G401 (cell line): Measurements from ENCODE around the gene ATP9A. TPM values are rescaled to one million over a fixed set of nuclear protein-coding genes. Genes with fewer than 3 reads are reported as not detected.

Experiments used
- DNase-seq: peaks from one replicate; pipeline ENCODE4 v3.0.0-alpha.2; 2015; ENCODE audit warnings: low spot score
- in situ Hi-C: cut with HindIII; loops from 2 replicates; pipeline ENCODE4 v1.10.0; 2016; ENCODE audit warnings: low sequenced_read_pairs, mixed read lengths
- total RNA-seq: library from RNA; depleted of rRNA; stranded (reverse); fragments of >200 nt; shearing (Covaris generic); gene quantifications from 2 replicates; pipeline ENCODE4 v1.2.3, GENCODE V29; 2014

Gene ATP9A
- total RNA-seq, 1 experiment from 2014 or later = 15.7 TPM

- no peak for DNase-seq
- in situ Hi-C loops = loop anchor here (25.0 kb wide), 1 partner anchor 208 kb away; no protein-coding TSS in a partner anchor
Observed at GRCh38 chr20:51595744-51596143, 172.4 kb downstream of the ATP9A start.

DNA sequence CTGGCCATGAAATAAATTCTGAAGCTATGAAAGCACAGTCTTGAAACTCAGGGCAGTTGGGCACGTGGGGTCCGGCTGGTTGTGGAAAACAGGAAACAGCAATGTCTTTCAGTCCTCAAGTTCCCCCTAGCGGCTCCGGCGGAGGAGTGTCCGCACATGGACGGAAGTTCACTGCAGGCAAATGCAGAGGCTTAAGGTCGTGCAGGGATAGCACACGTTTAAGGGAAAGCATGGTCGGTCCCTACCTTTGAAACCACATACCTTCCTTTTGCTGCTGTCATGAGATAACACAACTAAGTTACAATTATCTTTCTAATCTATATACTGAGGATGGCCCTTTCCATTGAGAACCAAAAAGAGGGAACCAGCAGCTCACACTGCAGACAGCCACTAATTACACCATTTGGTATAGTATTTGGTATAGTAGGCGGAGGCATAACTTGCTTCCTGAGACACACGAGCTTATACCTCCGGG, 173.1 kb downstream of the ATP9A start:
- DNase-seq = peak; percentile 92
- in situ Hi-C loops = loop anchor here (25.0 kb wide), 1 partner anchor 208 kb away; no protein-coding TSS in a partner anchor

GRCh38 chr20:51594236-51595057, 173.7 kb downstream of the ATP9A start:
- DNase-seq = no peak
- in situ Hi-C loops = loop anchor here (25.0 kb wide), 1 partner anchor 207 kb away; no protein-coding TSS in a partner anchor

- in situ Hi-C loops = loop anchor here (25.0 kb wide), 1 partner anchor 206 kb away; no protein-coding TSS in a partner anchor
- DNase-seq = no peak
Observed at GRCh38 chr20:51593584-51593983, 174.6 kb downstream of the ATP9A start.

DNA sequence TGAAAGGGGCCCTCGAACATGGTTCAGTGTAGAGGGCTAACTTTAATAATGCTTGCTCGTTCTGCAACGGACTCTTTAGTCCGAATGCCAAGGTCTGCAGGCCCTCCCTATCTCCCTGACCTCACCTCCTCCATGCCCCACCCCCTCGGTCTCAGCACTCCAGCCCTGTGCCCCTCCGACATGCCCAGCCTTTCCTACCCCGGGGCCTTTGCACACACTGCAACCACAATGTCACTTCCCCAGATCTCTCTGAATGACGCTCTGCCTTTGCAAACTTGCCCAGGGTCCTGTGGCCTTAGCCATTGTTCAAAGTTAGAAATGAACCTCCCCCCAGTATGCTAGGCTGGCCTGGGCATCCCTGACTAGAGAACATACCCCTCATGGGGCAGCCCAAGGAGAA, 175.6 kb downstream of the ATP9A start:
- in situ Hi-C loops = loop anchor here (25.0 kb wide), 1 partner anchor 205 kb away; no protein-coding TSS in a partner anchor
- DNase-seq = no peak

GRCh38 chr20:51591871-51592270, 176.3 kb downstream of the ATP9A start:
- no peak for DNase-seq
- in situ Hi-C loops = loop anchor here (25.0 kb wide), 1 partner anchor 205 kb away; no protein-coding TSS in a partner anchor

DNA sequence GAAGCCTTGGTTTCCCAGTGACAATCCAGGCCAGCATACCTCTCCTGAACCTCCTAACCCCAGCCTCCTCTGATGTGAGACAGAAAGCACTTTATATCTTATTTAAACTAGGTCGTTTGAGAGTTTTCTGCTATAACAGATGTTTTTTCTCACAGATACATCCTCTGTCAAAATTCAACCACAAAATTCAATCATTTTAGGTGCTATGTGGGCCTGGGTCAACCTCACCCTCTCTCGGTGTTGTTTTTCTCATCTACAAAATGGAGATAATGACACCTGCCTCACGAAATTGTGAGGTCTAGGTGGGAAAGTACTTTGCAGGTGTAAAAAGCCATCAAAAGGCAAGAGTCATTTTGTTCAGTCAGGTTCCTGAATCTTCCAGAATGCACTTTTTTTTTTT, 179.4 kb downstream of the ATP9A start:
- in situ Hi-C loops = loop anchor here (25.0 kb wide), 1 partner anchor 201 kb away; no protein-coding TSS in a partner anchor
- no peak for DNase-seq

DNA sequence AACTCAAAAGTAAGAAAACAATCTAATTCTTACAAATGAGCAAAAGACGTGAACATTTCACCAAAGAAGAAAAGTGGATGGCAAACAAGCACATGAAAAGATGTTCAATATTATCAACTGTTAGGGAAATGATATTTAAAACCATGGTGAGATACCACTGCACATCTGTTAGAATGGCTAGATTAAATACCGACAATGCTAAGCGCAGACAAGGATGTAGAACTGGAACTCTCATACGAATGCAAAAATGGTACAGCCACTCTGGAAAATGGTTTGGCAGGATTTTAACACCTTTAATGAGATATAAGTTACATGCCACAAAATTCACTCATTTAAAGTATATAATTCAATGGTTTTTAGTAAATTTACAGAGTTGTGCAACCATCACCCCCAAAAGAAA, 181.0 kb downstream of the ATP9A start:
- in situ Hi-C loops = loop anchor here (25.0 kb wide), 1 partner anchor 200 kb away; no protein-coding TSS in a partner anchor
- DNase-seq = no peak

DNA sequence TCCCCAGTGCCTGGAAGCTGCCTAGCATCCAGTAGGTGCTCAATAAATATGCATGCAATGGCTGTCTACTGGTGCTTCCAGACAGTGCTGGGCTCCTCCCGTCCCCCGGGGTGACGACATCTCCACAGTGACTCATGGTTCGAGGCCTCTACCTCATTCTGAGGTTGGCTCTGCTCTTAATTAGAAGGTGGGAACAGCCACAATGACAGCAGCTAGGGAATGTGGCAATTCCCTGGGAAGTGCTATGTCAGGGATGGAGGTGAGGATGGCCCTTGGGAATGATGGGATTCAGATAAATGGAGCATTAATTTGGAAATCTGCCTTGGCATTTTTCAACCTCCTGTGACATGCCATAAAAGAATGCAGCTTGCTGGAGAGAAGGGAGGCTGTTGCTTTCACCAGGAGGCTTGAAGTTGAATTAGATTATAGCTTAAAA, 182.2 kb downstream of the ATP9A start:
- in situ Hi-C loops = loop anchor here (25.0 kb wide), 1 partner anchor 199 kb away; no protein-coding TSS in a partner anchor
- no peak for DNase-seq

DNA sequence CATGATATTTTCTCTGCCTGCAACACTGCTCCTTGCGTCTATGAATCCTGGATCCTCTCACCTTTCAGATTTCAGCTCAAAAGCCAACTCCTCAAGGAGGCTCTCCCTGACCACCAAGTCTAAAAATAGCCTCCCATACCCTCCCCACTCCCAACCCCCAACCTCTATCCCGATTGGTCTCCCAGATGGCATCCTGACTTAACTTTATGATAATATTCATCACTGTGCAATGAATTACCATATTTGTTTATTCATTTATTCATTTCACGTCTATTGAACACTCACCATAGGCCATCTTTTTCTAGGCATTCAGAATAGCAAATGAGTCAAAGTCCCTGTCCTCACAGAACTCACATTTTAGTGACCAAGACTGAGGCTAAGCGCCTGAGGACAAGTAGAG, 183.0 kb downstream of the ATP9A start:
- DNase-seq = no peak
- in situ Hi-C loops = loop anchor here (25.0 kb wide), 1 partner anchor 198 kb away; no protein-coding TSS in a partner anchor

DNA sequence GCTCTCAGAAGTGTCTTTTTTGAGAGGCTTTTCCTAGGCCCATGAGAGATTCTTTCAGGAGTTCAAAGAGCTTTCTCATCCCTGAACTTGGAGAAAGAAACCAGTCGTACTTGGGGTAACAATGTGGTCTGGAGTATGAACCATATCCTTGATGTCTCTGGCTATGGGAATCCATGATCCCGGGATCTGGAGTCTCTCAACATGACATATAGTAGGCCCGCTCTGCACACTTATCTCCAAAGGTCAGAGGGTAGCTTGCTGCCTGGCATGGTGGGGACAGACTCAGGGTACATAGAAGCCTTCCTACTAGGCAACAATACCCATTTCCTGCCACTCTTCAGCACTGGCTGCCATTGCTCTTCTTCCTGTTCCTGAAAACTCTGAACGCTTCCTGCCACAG, 183.5 kb downstream of the ATP9A start:
- no peak for DNase-seq
- in situ Hi-C loops = loop anchor here (25.0 kb wide), 1 partner anchor 197 kb away; no protein-coding TSS in a partner anchor

DNA sequence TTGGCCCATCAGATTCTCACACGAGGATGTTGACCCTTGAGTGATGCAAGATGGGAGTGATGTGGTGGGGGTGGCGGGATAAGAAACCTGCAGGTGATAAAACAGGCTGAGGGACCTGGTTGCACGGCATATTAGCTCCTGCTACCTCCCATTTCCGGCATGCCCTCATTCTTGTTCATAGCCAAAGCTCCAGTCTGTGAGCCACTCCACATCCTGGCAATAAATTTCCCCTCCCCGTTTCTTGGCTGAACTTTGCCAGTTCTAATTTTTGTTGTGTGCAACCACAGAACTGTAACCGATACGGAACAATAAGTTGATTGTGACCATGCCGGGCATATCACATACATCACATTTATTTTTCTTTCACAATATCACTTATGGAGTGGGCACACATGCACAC, 184.1 kb downstream of the ATP9A start:
- DNase-seq = no peak
- in situ Hi-C loops = loop anchor here (25.0 kb wide), 1 partner anchor 197 kb away; no protein-coding TSS in a partner anchor

DNA sequence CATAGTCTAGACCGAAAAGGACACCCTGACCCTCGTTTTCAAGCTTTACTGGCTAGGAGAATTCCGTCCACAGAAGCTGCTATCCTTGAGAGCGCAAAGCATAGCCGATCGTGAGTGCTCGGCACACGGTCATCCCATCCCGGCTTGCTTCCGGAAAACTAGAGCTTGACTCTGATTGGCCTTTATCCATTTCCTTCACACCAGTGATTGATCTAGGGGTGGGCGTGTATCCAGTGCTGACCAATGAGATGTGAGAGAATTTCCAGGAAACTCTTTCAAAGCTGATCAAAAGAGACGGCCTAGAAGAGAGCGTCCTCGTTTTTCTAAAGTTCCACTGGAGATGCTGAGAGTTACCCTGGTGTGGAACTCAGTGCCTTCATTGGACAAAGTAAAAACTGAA, 184.7 kb downstream of the ATP9A start:
- in situ Hi-C loops = loop anchor here (25.0 kb wide), 1 partner anchor 196 kb away; no protein-coding TSS in a partner anchor

GRCh38 chr20:51583073-51583472, 185.1 kb downstream of the ATP9A start:
- in situ Hi-C loops = loop anchor here (25.0 kb wide), 1 partner anchor 196 kb away; no protein-coding TSS in a partner anchor
- no peak for DNase-seq

More for the DNA sequence above, 184.7 kb downstream of the ATP9A start:
- no peak for DNase-seq

- in situ Hi-C loops = loop anchor here (25.0 kb wide), 1 partner anchor 194 kb away; no protein-coding TSS in a partner anchor
- no peak for DNase-seq
Observed at GRCh38 chr20:51581571-51581970, 186.6 kb downstream of the ATP9A start.

DNA sequence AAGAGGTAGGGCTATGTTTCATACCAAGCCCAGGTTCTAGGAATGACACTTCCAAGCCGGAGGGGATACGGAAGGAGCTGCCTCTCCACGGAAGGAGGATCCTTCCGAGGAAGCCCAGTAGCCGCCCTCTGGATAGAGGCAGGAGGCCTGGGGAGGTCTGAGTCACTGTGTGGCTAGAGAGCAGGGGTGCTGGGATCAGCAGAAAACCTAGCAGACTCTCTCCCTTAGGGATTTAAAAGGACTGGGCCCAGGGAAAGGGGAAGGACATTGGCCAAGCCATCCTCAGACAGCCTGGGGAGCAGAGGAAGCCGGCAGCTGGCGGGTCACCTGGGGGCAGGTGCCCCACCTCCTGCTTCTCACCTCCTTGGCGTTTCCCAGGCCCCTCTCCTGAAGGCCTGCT, 189.1 kb downstream of the ATP9A start:
- in situ Hi-C loops = loop anchor here (25.0 kb wide), 1 partner anchor 192 kb away; no protein-coding TSS in a partner anchor

GRCh38 chr20:51578145-51578459, 190.1 kb downstream of the ATP9A start:
- no peak for DNase-seq
- in situ Hi-C loops = loop anchor here (25.0 kb wide), 1 partner anchor 191 kb away; no protein-coding TSS in a partner anchor

More for the DNA sequence above, 189.1 kb downstream of the ATP9A start:
- DNase-seq = no peak

- in situ Hi-C loops = loop anchor here (25.0 kb wide), 1 partner anchor 190 kb away; no protein-coding TSS in a partner anchor
- DNase-seq = no peak
Observed at GRCh38 chr20:51577432-51578144, 190.6 kb downstream of the ATP9A start.

DNA sequence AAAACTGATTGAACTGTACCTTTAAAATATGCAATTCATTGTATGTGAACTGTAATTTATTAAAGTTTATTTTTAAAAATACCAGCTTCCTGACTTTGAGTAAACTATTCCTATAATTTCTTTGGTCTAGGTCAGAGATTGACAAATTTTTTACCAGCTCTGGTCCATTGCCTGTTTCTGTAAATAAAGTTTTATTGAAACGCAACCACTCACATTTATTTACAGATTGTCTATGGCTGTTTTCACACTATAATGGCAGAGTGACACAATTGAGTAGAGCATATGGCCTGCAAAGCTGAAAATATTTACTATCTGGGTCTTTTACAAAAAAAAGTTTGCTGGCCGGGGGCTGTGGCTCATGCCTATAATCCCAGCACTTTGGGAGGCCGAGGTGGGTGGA, 192.7 kb downstream of the ATP9A start:
- DNase-seq = no peak
- in situ Hi-C loops = loop anchor here (25.0 kb wide), 1 partner anchor 188 kb away; no protein-coding TSS in a partner anchor
